Stomach (tissue), 9 donors: ENCODE measurements around the gene DGKQ. TPM values are rescaled to one million over a fixed set of nuclear protein-coding genes. Genes with fewer than 3 reads are reported as not detected.
"Not testable (repeated sequence)": the region's sequence is repeated elsewhere in the genome, so short reads cannot be mapped to it uniquely, and the experiment has no call there.

Source experiments
- DNase-seq, 2 donors: peaks; one replicate each; pipeline versions ENCODE4 v3.0.0 to v3.0.0-alpha.2; 2013 to 2019
- H3K27ac ChIP-seq, 5 donors: fragments of 200-600 bp in 4 of 5; sonication (generic) in 4 of 5; one replicate each; pipeline ENCODE4 v1.5.1; 2013 to 2019; ENCODE audit warnings: mild to moderate bottlenecking in 1 of 5, moderate library complexity in 1 of 5
- H3K27me3 ChIP-seq, 3 donors: fragments of 200-600 bp; sonication (generic); one replicate each; pipeline ENCODE4 v1.5.1; 2017 to 2019; ENCODE audit warnings: mixed run types in 1 of 3
- H3K36me3 ChIP-seq, 4 donors: fragments of 200-600 bp; sonication (generic); 1 replicate in 3 of 4; 2 replicates in 1 of 4; pipeline ENCODE4 v1.5.1; 2016 to 2019
- H3K4me1 ChIP-seq, 4 donors: fragments of 200-600 bp; sonication (generic); one replicate each; pipeline ENCODE4 v1.5.1; 2016 to 2019
- H3K4me3 ChIP-seq, 4 donors: fragments of 200-600 bp; sonication (generic) in 3 of 4; one replicate each; pipeline ENCODE4 v1.5.1; 2016 to 2019; ENCODE audit warnings: mild to moderate bottlenecking in 1 of 4
- H3K9me3 ChIP-seq, 4 donors: fragments of 200-600 bp; sonication (generic); one replicate each; pipeline ENCODE4 v1.5.1; 2016 to 2019
- CTCF ChIP-seq, 7 experiments: fragments of 450-650 bp in 4 of 7; fragments of 200-600 bp in 3 of 7; sonication (generic) in 3 of 7; IDR thresholded peaks; one replicate each; pipeline ENCODE4 v1.5.1; 2016 to 2019; ENCODE audit warnings: antibody characterized with exemption in 7 of 7, control low read depth in 2 of 7, mild to moderate bottlenecking in 1 of 7
- EP300 ChIP-seq: sonication (generic); formaldehyde crosslinking; IDR thresholded peaks from one replicate; pipeline ENCODE4 v1.6.1; 2017; ENCODE audit warnings: antibody characterized with exemption
- POLR2A ChIP-seq, 4 donors: fragments of 450-650 bp; IDR thresholded peaks; one replicate each; pipeline ENCODE4 v1.6.1; 2016; ENCODE audit warnings: antibody characterized with exemption in 4 of 4, control low read depth in 2 of 4, mild to moderate bottlenecking in 1 of 4, moderate library complexity in 1 of 4
- POLR2AphosphoS5 ChIP-seq, 3 donors: sonication (generic); formaldehyde crosslinking; IDR thresholded peaks; one replicate each; pipeline ENCODE4 v1.6.1; 2016; ENCODE audit warnings: antibody characterized with exemption in 3 of 3
- WGBS, 5 donors: extraction: QIAGEN DNeasy Blood & Tissue Kit in 3 of 5; methylation state at CpG; one replicate each; pipeline versions ENCODE4 v1.1.5 to v1.1.7; 2013 to 2018; 5-methylcytosine and 5-hydroxymethylcytosine counted together
- intact Hi-C: fragments of 100-400 bp; cut with DNase I; formaldehyde crosslinking; loops from one replicate; pipeline ENCODE4 v1.15.1; 2023; ENCODE audit warnings: low total_unique reads
- polyA plus RNA-seq, 3 donors: library from polyadenylated mRNA; stranded (reverse); fragments of 200-250 nt; gene quantifications; one replicate each; pipeline ENCODE4 v1.2.3, GENCODE V29; 2013
- total RNA-seq, 5 donors: library from RNA; depleted of rRNA; stranded (reverse); fragments of >200 nt; gene quantifications; one replicate each; pipeline versions ENCODE4 v1.1.0 to v1.2.3, GENCODE V29; 2014 to 2016
- donor health status: healthy with polysubstance abuse.
- donor health status: Bipolar disorder and iron deficiency.
- donor health status: healthy.

DGKQ gene
- total and polyA plus RNA-seq, 8 donors = 3.8 to 176 (median 7.3) TPM

- Histone ChIP-seq H3K27me3 (no peaks in the 10 kb centered on the region), H3K4me1 (peaks cover 29 to 70% (median 53%) of the 10 kb centered on the region in 4 donors), H3K36me3 (peaks cover 0 to 22% (median 7%) of the 10 kb centered on the region in 4 donors), H3K4me3 (no peak overlapping the region), H3K27ac (no peak overlapping the region), H3K9me3 (no peaks in the 10 kb centered on the region)
- DNase-seq = no peak
- no peak for TF ChIP-seq CTCF (IDR thresholded peaks at IDR 0.05)
- no peak for TF ChIP-seq POLR2A (IDR thresholded peaks at IDR 0.05)
- TF ChIP-seq POLR2AphosphoS5 (IDR thresholded peaks at IDR 0.05) = no peak
- no peak for TF ChIP-seq EP300
- WGBS, 5 donors = 68 to 74% (median 73%) methylated on average over 18 of the region's 18 CpGs
- intact Hi-C loops = no loop called here
Observed at GRCh38 chr4:924107-925096, 49.0 kb downstream of the DGKQ start.

GRCh38 chr4:921830-922331 lies 51.5 kb downstream of the DGKQ start:
- TF ChIP-seq POLR2AphosphoS5 (IDR thresholded peaks at IDR 0.05) (no peak), EP300 (no peak), CTCF (IDR thresholded peaks at IDR 0.05) (no peak), POLR2A (IDR thresholded peaks at IDR 0.05) (no peak)
- Histone ChIP-seq H3K27me3 (no peaks in the 10 kb centered on the region), H3K27ac (peak overlapping the region in 1 of 5 donors; percentile 18), H3K4me3 (no peak overlapping the region), H3K36me3 (peaks cover 0 to 22% (median 5%) of the 10 kb centered on the region in 4 donors), H3K9me3 (no peaks in the 10 kb centered on the region), H3K4me1 (peaks cover 10 to 54% (median 34%) of the 10 kb centered on the region in 4 donors)
- intact Hi-C loops = no loop called here
- whole genome bisulfite sequencing, 5 donors = 85 to 94% (median 90%) methylated on average over 17 of the region's 17 CpGs
- DNase-seq = no peak

GRCh38 chr4:919004-919680 lies 54.2 kb downstream of the DGKQ start:
- DNase-seq, H3K4me3 ChIP-seq, intact Hi-C loops, H3K27ac ChIP-seq, H3K9me3 ChIP-seq, H3K27me3 ChIP-seq: not testable (repeated sequence)
- WGBS, 5 donors = 93 to 96% (median 94%) methylated on average over 14 to 15 of the region's 15 CpGs
- Histone ChIP-seq H3K36me3 (peaks cover 0 to 12% (median 5%) of the 10 kb centered on the region in 4 donors), H3K4me1 (peaks cover 12 to 53% (median 28%) of the 10 kb centered on the region in 4 donors)

GRCh38 chr4:918591-918990 lies 54.8 kb downstream of the DGKQ start:
- H3K36me3 ChIP-seq = peaks cover 0 to 12% (median 5%) of the 10 kb centered on the region in 4 donors
- H3K27me3 ChIP-seq, H3K27ac ChIP-seq, H3K9me3 ChIP-seq, DNase-seq, H3K4me3 ChIP-seq, intact Hi-C loops: not testable (repeated sequence)
- 85 to 96% (median 90%) methylated on average over 5 to 6 of the region's 6 CpGs for WGBS, 5 donors
- peaks cover 12 to 49% (median 28%) of the 10 kb centered on the region in 4 donors for H3K4me1 ChIP-seq

GRCh38 chr4:917992-918391 lies 55.4 kb downstream of the DGKQ start:
- no peak for DNase-seq
- Histone ChIP-seq H3K9me3 (no peaks in the 10 kb centered on the region), H3K4me1 (peaks cover 12 to 45% (median 28%) of the 10 kb centered on the region in 4 donors), H3K4me3 (no peak overlapping the region), H3K27ac (no peak overlapping the region), H3K27me3 (no peaks in the 10 kb centered on the region), H3K36me3 (peaks cover 0 to 18% (median 9%) of the 10 kb centered on the region in 4 donors)
- TF ChIP-seq EP300 (no peak), POLR2A (IDR thresholded peaks at IDR 0.05) (no peak), CTCF (IDR thresholded peaks at IDR 0.05) (no peak), POLR2AphosphoS5 (IDR thresholded peaks at IDR 0.05) (no peak)
- 96 to 98% (median 97%) methylated on average over 2 of the region's 2 CpGs for WGBS, 5 donors
- intact Hi-C loops = no loop called here
